Subcutaneous adipose tissue (tissue), 4 donors: ENCODE results near the gene CST8. TPM values are rescaled to one million over a fixed set of nuclear protein-coding genes. Genes with fewer than 3 reads are reported as not detected.

Source experiments
- total RNA-seq, 4 donors: library from RNA; depleted of rRNA; stranded (reverse); fragments of >200 nt; gene quantifications; one replicate each; pipeline ENCODE4 v1.1.0, GENCODE V29; 2016
- TF ChIP-seq, protein P1 (sequence below): fragments of 450-650 bp; IDR thresholded peaks from one replicate; pipeline ENCODE4 v1.5.1; 2016; ENCODE audit warnings: low read depth, mild to moderate bottlenecking, control low read depth, antibody characterized with exemption, moderate library complexity

CST8 gene
- total RNA-seq, 4 donors from 2014 or later: not detected

DNA sequence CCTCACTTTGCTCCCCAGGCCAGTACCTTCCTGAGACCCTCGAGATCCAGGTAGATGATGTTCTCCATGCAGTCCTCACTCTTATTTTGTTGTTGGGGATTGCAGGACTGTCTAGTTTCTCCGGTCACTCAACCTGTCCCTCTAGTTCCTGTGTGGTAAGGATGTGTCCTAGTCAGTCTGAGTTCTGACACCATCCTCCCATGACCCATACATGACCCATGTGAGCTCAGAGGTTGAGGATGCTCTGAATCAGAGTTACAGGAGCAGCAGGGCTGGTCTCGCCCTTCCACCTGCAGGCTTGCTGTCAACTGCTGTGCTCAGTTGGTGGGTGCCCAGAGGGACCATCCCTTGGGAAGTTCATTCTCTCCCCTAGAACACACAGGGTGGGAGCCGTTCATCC is 11.9 kb upstream of the CST8 start:
- TF ChIP-seq, protein P1, sequence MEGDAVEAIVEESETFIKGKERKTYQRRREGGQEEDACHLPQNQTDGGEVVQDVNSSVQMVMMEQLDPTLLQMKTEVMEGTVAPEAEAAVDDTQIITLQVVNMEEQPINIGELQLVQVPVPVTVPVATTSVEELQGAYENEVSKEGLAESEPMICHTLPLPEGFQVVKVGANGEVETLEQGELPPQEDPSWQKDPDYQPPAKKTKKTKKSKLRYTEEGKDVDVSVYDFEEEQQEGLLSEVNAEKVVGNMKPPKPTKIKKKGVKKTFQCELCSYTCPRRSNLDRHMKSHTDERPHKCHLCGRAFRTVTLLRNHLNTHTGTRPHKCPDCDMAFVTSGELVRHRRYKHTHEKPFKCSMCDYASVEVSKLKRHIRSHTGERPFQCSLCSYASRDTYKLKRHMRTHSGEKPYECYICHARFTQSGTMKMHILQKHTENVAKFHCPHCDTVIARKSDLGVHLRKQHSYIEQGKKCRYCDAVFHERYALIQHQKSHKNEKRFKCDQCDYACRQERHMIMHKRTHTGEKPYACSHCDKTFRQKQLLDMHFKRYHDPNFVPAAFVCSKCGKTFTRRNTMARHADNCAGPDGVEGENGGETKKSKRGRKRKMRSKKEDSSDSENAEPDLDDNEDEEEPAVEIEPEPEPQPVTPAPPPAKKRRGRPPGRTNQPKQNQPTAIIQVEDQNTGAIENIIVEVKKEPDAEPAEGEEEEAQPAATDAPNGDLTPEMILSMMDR: no peak

DNA sequence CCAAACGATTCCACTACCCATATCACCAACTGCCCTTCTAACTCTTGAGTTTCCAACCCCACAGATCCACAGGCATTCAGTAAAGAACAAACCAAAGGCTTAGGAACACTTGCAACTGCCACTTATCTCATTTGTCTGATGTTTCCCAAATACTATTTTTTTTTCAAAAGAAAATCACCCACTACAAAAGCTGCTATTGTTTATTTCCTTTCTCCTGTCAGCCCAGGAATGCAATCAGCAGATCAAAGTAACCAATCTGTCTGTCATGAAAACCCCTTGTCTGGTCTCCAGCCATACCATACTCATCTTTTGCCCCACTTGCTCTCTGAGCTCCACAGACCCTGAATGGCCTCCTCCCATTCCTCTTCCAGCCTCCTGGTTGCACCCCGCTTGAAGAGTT is 8.8 kb upstream of the CST8 start:
- TF ChIP-seq, protein P1: no peak

DNA sequence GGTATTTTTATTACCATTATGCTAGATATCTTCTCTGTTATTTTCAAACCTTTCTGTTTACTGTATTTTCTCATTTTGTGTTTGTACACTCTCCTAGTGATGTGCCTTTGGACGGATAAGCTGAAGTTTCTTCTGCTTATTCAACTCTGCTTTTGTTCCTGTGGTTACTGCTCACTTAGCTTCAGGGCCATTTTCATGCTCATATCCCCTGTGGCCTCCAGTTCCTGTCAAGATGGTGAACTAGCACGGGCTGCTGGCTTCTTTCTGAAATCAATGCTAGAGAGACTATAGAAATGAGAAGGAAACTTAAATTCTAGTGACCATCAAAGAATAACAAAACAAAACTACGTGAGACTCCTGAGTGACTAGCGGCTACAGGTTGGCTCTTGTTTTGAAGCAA is 6.8 kb upstream of the CST8 start:
- TF ChIP-seq, protein P1: no peak

DNA sequence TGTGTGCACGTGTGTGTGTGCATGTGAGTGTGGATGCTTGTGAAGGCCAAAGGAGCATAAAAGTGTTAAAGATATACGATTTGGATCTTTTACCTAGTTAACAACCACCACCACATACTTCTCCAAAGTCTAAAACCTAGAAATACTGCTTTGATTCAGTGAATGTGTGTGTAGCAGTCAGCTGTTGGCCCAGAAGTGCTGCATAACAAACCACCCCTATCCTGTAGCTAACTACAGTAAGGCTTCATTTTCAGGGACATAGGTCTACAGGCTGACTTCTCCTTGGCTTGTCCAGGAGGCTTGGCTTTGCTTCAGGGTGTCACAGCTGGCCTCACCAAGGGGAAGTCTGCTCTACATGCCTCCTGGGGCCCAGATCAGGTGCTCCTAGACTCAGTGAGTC is 2.4 kb upstream of the CST8 start:
- TF ChIP-seq, protein P1: no peak

DNA sequence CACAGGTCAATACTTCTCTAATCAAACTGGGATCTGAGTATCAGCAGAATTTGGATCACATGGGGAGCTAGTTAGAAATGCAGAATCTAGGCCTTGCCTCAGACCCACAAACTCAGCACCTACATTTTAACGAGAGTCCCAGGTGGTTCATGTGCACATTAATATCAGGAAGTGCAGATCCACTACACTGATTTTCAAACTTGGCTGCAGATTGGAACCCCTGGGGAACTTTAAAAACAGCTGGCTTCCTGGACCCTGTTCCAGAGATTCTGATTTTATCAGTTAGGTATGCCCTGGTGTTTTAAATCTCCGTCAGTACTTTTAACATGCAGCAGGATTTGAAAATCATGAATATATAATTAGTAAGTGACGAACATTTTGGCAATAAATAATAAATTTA is 1.9 kb upstream of the CST8 start:
- TF ChIP-seq, protein P1: no peak

DNA sequence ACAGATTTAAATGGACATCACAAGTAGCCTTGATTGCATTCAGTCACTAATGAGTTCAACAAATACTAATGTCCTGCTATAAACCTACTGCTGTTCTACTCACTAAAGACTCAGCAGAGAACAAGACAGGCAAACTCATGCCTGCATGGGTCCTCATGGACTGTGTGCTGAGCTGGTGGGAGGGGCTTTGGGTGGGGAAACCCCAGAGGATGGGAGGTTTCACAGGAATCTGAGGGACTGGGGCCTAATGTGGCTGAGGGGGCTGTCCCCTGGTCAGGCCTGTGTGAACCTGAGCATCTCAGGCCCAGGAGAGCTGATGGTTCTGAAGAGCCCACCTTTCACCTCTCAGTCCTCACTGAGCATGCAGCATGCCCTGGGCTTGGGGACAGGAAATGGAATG is 1.4 kb downstream of the CST8 start:
- TF ChIP-seq, protein P1: no peak

DNA sequence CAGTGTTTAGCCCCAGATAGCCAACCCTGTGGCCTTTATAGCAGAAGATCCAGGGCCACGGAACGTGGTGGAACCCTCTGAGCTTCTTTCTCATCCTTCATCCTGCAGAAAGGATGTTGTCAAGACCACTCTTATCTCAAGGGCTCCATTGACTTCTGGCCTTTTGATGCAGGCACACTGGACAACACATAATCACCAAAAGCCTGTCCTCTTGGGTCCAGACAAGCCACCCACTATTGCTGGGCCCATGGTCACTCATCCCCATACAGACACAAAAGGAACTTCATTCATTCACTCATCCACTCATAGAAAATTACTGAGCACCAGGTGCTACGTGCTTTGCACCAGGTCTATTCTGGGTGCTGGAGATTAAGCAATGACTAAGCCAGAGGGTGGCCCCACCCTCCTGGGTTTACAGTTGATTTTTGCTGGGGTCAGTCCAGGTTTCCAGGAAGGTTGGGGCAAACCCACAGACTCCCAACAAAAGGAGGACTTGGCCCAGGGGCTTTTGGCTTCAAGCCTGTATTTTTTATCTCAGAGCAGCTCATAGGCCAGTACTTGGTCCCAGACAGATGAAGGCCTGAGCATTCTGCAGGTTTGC is 2.4 kb downstream of the CST8 start:
- TF ChIP-seq, protein P1: no peak
